IPS-NIHi7 (cell line): ENCODE data around the gene TTC39A.
A peak's percentile ranks its signal among the peaks of the same experiment; 100 is the strongest.

Experiments used
- DNase-seq: peaks from one replicate; pipeline ENCODE4 v3.0.0; 2012; ENCODE audit warnings: mixed read lengths; ENCODE audit errors: extremely low spot score

Gene TTC39A

DNA sequence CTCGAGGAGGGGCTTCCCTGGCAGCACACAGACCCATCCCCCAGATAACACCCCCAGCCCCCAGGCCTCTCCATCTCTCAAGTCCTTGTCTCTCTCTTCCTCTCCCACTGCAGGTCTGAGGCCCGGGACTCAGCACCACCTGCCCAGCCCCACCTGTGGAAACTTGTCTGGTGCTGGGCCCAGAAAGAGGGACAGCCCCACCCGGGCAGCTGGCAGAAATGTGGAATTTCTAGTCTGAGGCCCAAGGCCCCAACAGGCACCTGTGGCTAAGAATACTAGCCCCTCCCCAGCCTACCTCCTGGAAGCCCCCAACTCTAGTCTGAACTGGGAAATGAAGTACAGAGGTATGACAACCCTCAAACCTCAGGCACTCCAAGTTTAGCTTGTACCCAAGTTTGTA lies 15.4 kb downstream of the TTC39A start:
- no peak for DNase-seq

DNA sequence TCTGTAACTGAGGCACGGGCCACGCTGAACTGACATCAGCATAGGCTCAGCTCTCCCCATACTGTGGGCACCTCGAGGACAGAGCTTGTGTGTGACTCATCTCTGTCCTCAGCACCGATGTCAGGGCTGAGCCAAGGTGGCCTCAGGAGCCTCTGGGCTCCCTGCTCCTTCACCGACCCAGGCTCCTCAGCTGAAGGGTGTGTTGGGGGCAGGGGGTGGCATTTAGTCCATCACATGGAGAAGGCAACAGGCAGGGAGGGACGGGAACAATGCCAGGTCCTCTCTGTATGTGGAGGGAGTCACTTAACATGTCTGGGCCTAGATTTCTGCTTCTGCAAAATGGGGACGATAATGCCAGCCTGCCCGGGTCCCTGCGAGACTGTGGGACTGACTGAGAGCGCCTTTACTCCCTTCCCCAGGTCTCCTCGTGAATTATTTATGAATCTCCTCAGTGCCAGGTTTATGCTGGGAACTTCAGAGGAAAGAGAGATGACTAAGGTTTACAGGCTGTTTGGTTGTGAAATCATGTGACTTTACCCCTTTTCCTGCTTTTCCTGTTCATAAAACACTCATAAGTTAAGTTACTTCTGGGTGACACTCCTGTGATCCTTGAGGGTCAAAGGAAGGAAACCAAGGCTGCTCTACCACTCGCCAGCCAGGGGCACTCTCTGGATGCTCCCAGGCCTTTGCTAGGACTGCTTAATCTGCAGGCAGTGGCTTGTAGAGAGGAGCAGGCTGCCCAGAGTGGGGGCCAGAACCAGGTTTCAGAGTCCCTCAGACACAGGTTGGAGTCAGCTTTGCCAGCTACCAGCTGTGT lies 16.2 kb downstream of the TTC39A start:
- DNase-seq, result no peak

- peak; percentile 57 for DNase-seq
These were observed 17.0 kb downstream of the TTC39A start for GRCh38 chr1:51313268-51313852.

- no peak for DNase-seq
These were observed 17.6 kb downstream of the TTC39A start for GRCh38 chr1:51312718-51313117.

- DNase-seq, result no peak
These were observed 18.5 kb downstream of the TTC39A start for GRCh38 chr1:51311826-51312225.

DNA sequence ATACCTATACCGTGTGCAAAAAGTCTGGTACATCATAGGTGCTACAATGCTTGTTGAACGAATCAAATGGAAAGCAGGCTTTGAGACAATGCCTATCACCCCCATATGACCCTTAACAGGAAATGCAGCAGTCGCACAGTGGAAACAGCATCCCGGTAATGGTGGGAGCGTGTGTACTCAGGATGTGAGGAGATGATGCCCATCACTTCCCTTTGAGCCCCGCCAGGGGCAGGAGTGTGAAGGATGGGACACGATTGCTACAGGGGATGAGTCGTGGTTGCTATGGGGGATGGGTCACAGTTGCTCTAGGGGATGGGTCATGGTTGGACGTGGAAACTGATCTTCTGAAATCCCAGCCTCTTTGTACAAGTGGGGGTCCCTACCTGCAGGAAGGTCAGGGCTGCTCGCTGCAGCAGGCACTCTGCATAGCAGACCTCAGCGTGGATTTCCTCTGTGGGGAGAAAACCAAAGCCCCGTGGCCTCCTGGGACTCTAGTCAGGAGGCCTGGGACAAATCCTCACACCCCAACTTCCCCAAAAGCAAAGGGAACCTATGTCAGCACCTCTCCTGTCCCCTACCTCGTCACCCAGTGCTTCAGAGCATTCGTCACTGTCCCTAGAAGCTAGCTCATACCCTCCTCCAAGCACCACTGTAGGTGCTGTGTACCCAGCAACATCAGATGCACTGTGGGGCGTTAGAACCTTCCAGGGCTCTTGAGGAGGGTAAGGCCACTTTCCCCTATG lies 19.3 kb downstream of the TTC39A start:
- no peak for DNase-seq

- DNase-seq, result no peak
These were observed 21.1 kb downstream of the TTC39A start for GRCh38 chr1:51309291-51309690.

DNA sequence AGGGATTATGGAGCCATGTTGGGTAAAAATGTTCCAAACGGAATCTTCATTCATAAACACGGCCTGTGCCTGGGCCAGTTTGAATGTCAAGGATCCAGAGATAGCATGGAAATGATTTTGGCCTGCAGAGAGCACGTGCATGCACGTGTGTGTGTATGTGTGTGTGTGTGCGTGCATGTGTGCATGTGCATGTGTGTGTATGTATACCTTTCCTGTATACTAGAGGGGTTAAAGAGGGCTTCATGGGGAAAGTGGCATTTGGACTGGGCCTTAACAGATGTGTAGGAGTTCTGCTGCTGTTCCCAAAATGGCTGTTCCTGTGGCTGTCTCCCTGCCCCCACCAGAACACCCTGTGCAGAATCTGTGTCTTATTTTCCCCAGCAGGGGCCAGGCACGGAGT lies 21.7 kb downstream of the TTC39A start:
- DNase-seq, result no peak

DNA sequence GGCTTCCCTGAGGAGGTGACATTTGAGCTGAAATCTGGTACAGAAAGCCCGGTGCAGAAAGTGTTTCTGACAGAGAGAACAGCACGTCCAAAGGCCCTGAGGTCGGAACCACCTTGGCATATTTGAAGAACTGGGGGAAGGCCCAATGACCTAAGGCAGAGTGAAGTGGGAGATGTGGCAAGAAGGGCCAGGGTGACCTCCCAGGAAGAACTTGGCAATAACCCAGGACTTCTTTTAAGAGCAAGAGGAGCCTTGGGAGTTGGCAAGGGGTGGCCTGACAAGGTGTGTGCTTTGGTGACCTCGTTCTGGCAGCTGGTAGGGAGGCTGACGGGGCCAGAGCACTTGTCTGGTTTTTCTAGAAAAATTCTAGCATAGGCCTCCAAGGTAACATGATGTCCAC lies 23.4 kb downstream of the TTC39A start:
- DNase-seq, result no peak

GRCh38 chr1:51305371-51305823 lies 25.0 kb downstream of the TTC39A start:
- no peak for DNase-seq

DNA sequence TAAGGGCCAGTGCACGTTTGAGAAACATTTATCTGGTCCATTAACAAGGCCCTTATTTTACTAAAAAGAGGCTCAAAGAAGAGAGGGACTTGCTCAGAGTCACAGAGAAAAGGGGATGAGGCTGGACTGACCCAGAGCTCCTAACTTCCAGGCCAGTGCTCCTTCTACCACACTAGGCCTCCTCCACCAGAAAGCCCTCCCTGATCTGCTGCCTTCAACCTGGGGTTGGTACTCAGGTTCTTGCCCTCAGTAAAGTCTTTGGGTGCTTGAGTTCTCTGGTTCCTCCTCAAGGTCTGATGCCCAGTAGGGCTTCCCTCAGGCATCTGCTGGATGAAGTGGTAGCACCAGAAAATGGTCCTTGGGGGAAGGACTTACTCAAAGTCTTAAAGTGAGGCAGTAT lies 26.0 kb downstream of the TTC39A start:
- DNase-seq, result no peak

- DNase-seq, result no peak
These were observed 26.6 kb downstream of the TTC39A start for GRCh38 chr1:51303751-51304251.

DNA sequence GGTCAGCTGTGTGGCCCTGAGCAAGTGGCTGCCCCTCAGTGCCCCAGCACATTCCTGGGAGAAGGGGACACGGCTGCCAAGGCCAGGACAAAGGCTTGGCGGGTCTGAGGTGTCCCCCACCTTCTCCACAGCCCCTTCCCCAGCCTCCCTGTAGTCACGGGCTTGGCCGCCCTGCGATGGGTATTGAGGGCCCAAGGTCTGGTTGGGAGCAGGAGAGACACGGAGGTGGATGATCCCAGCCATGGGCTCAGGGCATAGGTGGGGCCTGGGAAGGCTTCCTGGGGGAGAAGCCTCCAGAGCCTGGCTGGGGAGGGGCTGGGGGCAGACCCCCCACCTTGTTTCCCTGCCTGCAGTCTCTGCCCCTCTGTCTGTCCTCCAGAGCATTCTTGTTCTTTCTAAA lies 27.0 kb downstream of the TTC39A start:
- DNase-seq, result no peak

DNA sequence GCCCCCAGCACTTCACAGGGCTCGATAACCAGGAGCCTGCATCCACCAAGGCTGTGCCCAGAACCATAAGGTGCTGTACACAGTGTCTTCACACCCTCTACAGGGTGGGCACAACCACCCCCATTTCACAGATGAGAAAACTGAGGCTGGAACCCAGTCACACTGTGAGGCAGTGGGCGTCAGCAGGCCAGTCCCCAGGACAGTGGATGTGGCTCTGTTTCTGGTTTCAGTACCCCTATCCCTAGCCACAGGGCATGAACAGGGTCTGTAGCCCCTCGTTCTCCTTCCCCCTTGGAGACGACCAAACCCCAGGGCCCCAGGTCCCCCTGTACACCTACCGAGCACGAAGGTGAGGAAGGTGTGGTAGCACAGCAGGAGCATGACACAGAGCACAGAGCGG lies 27.6 kb downstream of the TTC39A start:
- DNase-seq, result no peak

- no peak for DNase-seq
These were observed 28.1 kb downstream of the TTC39A start for GRCh38 chr1:51302270-51302669.

- DNase-seq, result no peak
These were observed 28.6 kb downstream of the TTC39A start for GRCh38 chr1:51301844-51302162.

DNA sequence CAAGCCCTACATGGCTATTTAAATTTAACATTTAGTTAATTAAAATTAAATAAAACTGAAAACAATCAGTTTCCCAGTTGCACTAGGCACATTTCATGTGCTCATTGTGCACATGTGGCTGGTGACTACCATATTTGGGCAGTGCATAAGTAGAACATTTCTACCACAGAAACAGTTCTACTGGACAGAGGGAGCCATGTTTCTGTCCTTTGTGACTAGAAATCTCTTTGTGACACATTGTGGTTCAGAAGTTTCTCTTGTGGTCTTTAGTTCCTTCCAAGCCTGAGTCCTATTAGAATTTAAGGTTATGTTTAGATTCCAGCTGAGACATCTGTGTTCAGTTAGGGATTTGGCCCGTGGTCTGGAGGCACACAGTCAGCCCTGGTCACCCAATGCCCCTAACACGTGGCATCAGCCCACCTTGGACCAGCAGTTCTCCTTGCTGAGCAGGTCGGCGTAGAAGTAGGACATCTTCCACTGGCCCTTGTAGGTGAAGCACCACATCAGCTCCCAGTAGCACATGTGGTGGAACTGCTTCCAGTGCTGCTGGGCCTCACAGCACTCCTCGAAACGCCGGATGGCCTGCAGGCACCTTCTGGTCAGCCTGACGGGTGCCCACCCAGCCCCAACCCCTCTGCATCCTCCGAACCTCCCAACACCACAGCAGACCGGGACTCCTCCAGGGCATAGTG lies 29.1 kb downstream of the TTC39A start:
- DNase-seq, result no peak

GRCh38 chr1:51299981-51300670 lies 30.2 kb downstream of the TTC39A start:
- DNase-seq, result no peak

- DNase-seq, result no peak
These were observed 31.0 kb downstream of the TTC39A start for GRCh38 chr1:51299185-51299885.

DNA sequence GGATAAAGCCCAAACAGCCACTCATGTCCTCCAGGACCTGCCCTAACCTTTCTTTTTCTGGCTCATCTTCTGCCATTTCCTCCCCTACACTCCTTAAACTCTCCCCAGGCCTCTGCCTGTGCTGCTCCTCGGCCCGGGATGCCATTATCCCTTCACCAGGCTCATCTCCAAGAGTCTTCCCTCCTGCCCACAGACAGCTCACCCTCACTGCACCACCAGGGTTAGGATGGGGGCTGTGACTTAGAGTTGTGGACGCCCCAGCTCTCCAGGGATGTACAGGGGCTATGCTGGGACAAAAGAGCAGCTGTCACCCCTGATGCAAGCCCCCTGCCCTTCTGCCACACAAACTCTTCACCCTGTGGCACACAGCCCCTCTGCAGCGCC lies 32.0 kb downstream of the TTC39A start:
- DNase-seq, result no peak
